Hepatic stellate cell (primary cell): Measurements from ENCODE around the gene PDE1A.
"Not testable (repeated sequence)": the region's sequence is repeated elsewhere in the genome, so short reads cannot be mapped to it uniquely, and the experiment has no call there.

Experiments used
- DNase-seq: peaks from one replicate; pipeline ENCODE4 v3.0.0; 2011; ENCODE audit warnings: low spot score

The PDE1A gene

DNA sequence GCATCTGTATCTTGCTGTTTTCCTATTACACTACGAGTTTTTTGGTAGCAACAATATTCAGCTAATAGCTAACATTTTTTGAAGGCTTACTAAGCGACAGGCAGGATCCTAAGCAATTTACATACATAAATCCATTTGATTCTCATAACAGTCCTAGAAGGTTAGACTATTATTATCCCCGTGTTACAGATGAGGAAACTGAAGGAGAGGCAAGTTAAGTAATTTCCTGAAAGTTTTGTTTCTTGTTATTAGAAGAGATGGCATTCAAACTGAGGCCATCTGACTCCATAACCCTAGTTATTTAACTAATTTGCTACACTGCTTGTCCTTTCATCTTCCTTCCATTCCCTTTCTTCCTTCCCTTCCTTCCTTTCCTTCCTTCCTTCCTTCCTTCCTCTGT, 68.2 kb downstream of the PDE1A start:
- DNase-seq: no peak

GRCh38 chr2:182355815-182356214, 71.0 kb downstream of the PDE1A start:
- no peak for DNase-seq

DNA sequence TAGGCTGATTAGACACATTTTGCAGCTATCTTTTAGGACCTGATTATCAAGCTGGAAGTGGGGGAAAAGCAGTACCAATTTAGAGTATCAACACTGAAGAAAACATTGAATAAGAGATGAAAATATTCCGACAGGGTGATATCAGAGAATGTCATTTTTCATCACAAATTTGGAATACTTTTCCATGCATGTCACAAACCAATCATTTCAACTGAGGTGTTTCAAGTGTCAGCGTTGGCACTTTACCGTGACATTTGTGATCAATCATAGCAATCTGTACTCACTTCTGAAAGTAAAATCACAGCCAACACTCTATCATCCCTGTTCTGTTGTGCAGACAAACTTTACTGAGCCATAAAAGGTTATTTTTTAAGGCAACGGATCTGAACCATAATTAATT, 75.4 kb downstream of the PDE1A start:
- no peak for DNase-seq

DNA sequence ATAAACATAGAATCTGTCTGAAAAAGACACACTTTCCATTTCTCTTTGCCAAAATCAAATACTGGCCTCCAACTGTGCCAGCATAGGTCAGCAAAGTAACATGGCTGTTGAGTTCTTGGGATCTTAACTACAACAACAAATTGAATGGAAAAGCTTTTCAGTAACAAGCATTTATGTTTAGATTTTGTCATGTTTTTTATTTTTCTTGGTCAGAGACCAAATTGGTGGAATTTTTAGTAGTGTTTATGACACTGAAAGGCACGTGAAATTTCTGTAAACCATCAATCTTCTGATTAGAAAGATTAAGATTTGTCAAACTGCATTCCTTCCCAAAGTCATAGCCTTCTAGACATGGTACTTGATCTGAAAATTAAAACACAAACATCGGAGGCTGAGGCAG, 77.6 kb downstream of the PDE1A start:
- no peak for DNase-seq

DNA sequence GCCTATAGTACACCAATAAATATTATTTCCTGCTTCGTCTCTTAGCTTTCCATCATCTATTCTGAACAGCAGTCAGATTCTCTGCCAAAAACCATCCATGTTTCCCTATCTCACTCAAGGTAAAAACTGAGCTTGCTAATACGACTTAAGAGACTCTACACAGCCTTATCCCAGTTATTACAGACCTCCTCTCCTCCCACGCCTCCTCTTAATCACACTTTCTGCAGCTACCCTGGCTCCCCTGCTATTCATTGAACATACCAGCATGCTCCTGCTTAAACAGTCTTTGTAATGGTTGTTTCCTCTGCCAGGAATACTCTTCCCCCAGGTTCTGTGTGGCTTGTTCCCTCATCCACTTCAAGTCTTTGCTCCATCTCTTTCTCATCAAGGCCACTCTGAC, 81.5 kb downstream of the PDE1A start:
- no peak for DNase-seq

GRCh38 chr2:182330451-182331305, 96.2 kb downstream of the PDE1A start:
- no peak for DNase-seq

DNA sequence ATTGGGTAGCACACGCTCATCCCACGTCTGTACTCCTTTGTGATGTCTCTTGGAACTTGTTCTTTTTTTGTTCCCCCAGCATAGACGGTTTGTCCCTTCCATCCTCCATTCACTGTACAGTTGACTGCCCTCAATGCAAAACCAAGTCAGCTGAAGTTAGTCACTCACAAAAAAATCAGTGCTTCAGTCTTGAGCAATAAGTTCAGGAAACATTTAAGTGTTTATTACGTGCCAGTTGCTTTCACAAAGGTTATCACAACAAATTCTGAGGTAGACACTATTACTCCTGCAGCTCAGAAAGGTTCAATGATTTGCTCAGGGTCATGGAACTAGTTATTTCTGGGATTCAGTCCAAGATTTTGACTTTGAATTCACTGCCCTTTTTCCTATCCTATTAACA, 102.2 kb downstream of the PDE1A start:
- no peak for DNase-seq

DNA sequence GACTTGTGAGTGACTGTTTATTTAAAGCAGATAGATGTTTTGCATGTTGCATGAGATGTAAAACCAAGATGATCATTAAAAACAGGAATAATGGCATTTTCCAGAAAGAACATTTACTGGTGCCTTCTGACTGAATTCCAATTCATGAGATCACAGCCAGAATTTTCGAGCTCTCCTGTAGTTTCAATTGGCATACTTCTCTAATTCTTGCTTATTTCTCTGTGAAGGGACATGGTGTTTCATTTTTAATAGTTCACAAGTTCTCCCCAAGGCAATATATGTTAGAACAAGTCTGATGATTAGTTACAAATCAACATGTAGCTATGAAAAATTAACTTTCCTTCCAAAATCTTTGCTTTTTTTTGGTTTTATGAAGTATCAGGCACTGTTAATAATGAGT, 105.7 kb downstream of the PDE1A start:
- no peak for DNase-seq

DNA sequence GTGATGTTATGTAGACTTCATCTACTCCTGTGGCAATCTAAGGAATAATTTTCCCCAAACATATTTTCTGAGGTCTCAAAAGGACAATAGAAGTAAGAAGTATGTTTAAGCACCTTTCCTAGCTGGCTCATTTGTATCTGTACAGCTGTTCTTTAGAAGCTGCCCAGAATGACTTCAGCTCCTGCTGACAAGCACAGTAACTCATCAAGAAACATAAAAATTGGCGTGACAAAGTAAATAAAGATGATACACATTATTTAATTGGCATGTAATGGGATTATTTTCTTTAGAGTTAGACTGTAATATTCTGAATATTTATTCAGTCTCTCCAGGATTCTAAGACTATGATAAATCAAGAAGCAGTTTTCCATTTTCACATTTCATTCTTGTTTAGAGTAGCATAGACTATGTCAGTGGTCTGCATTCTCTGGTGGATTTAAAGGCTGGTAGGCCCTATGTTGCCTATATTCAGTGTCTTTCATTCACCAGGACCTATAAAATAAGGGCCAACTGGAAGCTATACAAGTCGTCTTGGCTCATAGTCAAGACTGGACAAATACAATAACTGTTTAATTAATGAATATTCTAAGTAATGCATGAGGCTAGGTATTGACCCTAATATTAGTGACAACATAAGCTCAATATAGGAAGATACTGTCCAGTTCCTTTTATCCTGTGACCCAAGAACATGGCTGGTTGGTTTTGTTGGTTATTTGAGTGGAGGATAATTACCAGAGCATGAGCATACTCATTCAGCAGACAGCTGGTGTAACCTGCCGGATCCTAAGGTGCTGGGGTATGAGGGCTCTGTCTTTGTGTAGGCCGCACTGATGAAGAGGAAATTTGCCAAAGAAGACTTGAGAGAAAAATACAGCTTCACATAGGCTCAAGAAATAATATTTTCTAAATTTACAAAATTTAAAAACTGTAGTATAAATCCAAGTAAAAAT, 107.0 kb downstream of the PDE1A start:
- no peak for DNase-seq

GRCh38 chr2:182318466-182319220, 108.2 kb downstream of the PDE1A start:
- no peak for DNase-seq

GRCh38 chr2:182316950-182317349, 109.9 kb downstream of the PDE1A start:
- no peak for DNase-seq

DNA sequence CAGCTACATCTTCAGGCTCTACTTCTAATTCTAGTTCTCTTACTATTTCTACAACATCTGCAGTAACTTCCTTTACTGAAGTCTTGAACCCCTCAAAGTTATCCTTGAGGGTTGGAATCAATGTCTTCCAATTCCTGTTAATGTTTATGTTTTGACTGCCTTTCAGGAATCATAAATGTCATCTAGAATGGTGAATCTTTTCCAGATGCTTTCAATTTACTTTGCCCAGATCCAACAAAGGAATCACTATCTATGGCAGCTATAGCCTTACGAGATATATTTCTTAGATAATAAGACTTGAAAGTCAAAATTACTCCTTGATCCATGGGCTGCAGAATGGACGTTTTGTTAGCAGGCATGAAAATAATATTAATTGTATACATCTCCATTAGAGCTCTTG, 123.9 kb downstream of the PDE1A start:
- DNase-seq: no peak

GRCh38 chr2:182302174-182302573, 124.7 kb downstream of the PDE1A start:
- DNase-seq: peak; percentile 6

GRCh38 chr2:182301093-182301492, 125.7 kb downstream of the PDE1A start:
- no peak for DNase-seq

GRCh38 chr2:182300608-182301007, 126.2 kb downstream of the PDE1A start:
- DNase-seq: no peak

GRCh38 chr2:182299632-182300031, 127.2 kb downstream of the PDE1A start:
- no peak for DNase-seq

DNA sequence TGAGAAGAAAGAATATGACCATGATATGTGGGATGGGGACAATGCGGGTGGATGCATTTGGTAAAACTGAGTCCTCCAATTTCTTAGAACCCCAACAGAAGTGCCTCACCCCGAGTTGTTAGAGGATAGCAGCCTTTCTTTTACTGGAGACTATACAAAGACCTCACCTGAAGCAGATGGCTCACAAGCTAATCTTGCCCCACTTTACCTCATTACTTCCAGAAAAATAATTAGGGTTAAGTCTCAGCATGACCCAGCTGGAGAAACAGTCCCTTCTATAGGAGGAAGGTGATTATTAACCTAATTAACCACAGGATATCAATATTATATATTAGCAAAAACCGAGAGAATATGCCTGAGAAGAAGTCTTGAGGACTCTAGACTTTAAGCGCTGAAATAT, 128.4 kb downstream of the PDE1A start:
- no peak for DNase-seq

DNA sequence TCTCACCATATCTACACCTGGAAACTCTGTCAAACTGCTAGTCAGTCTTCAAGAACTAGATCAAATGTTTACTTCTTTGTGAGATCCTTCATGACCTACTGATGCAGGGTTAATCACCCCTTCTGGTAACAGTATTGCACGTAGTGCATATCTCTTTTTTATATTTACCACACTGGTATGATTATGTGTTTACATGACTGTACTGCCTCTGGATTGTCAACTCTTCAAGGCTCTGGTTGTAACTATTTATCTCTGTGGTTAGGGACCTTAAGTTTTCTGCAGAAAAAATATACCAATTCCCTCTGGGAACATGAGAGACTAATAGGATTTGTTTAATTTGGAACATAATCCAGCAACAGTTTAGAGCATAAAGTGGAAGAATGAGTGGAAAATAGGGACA, 135.5 kb downstream of the PDE1A start:
- DNase-seq: no peak

DNA sequence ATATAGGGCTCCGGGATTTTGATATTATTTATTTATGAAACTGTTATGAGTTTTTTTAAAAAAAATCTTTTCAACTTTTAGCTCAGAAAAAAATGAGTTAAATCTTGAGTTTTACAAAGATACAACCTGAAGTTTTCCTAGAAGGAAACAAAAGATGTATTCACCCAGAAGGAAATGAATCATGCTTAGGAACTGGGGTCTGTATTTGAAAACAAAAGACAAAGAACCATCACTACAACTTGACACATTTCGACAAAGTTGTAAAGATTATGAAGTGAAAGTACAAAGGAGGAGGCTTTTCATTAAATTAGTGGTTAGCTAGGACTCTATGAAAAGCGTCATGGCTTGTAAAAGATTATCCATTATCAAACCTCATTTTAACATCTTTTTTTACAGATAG, 143.3 kb downstream of the PDE1A start:
- no peak for DNase-seq

GRCh38 chr2:182281276-182281675, 145.6 kb downstream of the PDE1A start:
- DNase-seq: no peak

- no peak for DNase-seq
Measured at GRCh38 chr2:182280118-182280517, 146.7 kb downstream of the PDE1A start.

DNA sequence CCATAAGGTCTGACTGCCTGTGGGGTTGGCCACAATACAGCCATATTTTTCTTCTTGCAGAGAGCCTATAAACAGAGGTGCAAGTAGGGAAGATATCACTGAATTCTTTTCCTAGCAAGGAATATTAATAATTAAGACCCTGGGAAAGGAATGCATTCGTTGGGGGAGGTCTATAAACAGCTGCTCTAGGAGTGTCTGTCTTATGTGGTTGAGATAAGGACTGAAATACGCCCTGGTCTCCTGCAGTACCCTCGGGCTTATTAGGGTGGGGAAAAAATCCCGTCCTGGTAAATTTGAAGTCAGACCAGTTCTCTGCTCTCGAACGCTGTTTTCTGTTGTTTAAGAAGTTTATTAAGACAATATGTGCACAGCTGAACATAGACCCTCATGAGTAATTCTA, 150.2 kb downstream of the PDE1A start:
- DNase-seq: not testable (repeated sequence)
